Endothelial cell (in vitro differentiated cells): Measurements from ENCODE around the gene TMX3. TPM values are rescaled to one million over a fixed set of nuclear protein-coding genes. Genes with fewer than 3 reads are reported as not detected.

Experiments used
- DNase-seq: peaks from one replicate; pipeline ENCODE4 v3.0.0; 2021; ENCODE audit warnings: low spot score
- H3K27ac Mint-ChIP-seq: one replicate; pipeline ENCODE4 v1.8.0; 2021; ENCODE audit warnings: mixed read lengths, inconsistent platforms; ENCODE audit not compliant: unreplicated experiment
- H3K27me3 Mint-ChIP-seq: one replicate; pipeline ENCODE4 v1.8.0; 2021; ENCODE audit warnings: mild to moderate bottlenecking, moderate library complexity, mixed read lengths, inconsistent platforms; ENCODE audit not compliant: unreplicated experiment
- H3K36me3 Mint-ChIP-seq: one replicate; pipeline ENCODE4 v1.8.0; 2021; ENCODE audit warnings: mild to moderate bottlenecking, low read depth, mixed read lengths, inconsistent platforms; ENCODE audit not compliant: unreplicated experiment
- H3K4me1 Mint-ChIP-seq: one replicate; pipeline ENCODE4 v1.8.0; 2021; ENCODE audit warnings: mild to moderate bottlenecking, mixed read lengths, inconsistent platforms; ENCODE audit not compliant: unreplicated experiment
- H3K4me3 Mint-ChIP-seq: one replicate; pipeline ENCODE4 v1.8.0; 2021; ENCODE audit warnings: mild to moderate bottlenecking, mixed read lengths, inconsistent platforms; ENCODE audit not compliant: unreplicated experiment
- H3K9me3 Mint-ChIP-seq: one replicate; pipeline ENCODE4 v1.8.0; 2021; ENCODE audit warnings: mixed read lengths, inconsistent platforms; ENCODE audit not compliant: unreplicated experiment
- long read RNA-seq: library from polyadenylated mRNA; unstranded; transcript quantifications from one replicate; pipeline ENCODE4 v2.0.0, GENCODE V29; 2020; ENCODE audit not compliant: unreplicated experiment
- total RNA-seq: library from RNA; stranded (reverse); fragmentation: NEBNext Ultra II Directional; extraction: Animal tissue kit (Norgen Biotek cat#: 25700); gene quantifications from one replicate; pipeline ENCODE4 v1.2.1, GENCODE V29; 2021; ENCODE audit not compliant: unreplicated experiment
- TF ChIP-seq, protein P1 (sequence below): fragments of 200-600 bp; sonication (generic); IDR thresholded peaks from one replicate; pipeline ENCODE4 v1.5.0; 2021; ENCODE audit warnings: antibody characterized with exemption; ENCODE audit not compliant: unreplicated experiment

TMX3 gene, protein sequence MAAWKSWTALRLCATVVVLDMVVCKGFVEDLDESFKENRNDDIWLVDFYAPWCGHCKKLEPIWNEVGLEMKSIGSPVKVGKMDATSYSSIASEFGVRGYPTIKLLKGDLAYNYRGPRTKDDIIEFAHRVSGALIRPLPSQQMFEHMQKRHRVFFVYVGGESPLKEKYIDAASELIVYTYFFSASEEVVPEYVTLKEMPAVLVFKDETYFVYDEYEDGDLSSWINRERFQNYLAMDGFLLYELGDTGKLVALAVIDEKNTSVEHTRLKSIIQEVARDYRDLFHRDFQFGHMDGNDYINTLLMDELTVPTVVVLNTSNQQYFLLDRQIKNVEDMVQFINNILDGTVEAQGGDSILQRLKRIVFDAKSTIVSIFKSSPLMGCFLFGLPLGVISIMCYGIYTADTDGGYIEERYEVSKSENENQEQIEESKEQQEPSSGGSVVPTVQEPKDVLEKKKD
- total RNA-seq = 57.0 TPM
- long read RNA-seq, full-length matches to known transcripts = 1 of 4 reads
- long read RNA-seq, partial matches to known transcripts = 1 of 4 reads
- long read RNA-seq, other reads (novel, unspliced or antisense) = 2 of 4 reads

DNA sequence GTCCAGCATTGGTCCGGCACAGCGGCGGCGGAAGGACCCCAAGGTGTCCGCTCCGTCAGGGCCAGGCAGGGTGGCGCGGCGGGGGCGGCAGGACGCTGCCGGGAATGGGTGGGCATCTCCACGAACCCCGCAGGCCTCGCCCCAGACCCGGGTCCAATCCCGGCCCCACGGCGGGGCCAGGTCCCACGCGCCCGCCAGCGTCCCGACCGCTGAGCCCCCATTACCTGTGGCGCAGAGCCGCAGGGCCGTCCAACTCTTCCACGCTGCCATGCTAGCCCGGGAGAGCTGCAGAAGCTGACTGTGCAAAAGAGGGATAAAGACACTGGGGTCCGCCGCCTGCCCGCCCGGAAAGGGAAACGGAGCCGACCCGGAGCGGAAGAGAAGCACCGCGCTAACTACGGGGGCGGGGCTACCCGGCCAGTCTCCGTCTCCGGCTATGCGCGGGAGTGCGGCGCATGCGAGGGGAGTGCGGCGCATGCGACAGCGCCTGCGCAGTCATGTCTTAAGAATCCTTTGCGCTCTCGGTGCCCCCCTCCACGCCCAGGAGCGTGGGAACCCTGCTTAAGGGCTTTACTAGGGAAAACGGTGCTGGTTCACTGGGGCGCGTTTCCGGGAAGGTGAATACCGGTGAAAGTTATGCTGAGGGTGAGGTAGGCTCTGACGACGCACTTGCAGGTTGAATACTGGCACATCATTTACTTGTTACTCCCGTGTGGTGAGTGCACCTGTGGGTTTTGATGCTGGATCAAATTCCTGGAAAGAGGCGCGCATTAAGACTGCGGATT lies at the start of gene TMX3:
Gene TMX3, minus strand, starts transcription at position 397 of the 785 bp plus-strand sequence. Its CDS starts 127 bp downstream, at position 270.
- Mint-ChIP-seq H3K27ac (peak within 1 kb of the TSS; percentile 93), H3K9me3 (no peaks in the 10 kb centered on the region), H3K36me3 (peaks cover 13% of the 10 kb centered on the region), H3K4me1 (peaks cover 7% of the 10 kb centered on the region), H3K27me3 (peaks cover 6% of the 10 kb centered on the region), H3K4me3 (peak within 1 kb of the TSS; percentile 99)
- DNase-seq = peak; percentile 93
- TF ChIP-seq, protein P1, sequence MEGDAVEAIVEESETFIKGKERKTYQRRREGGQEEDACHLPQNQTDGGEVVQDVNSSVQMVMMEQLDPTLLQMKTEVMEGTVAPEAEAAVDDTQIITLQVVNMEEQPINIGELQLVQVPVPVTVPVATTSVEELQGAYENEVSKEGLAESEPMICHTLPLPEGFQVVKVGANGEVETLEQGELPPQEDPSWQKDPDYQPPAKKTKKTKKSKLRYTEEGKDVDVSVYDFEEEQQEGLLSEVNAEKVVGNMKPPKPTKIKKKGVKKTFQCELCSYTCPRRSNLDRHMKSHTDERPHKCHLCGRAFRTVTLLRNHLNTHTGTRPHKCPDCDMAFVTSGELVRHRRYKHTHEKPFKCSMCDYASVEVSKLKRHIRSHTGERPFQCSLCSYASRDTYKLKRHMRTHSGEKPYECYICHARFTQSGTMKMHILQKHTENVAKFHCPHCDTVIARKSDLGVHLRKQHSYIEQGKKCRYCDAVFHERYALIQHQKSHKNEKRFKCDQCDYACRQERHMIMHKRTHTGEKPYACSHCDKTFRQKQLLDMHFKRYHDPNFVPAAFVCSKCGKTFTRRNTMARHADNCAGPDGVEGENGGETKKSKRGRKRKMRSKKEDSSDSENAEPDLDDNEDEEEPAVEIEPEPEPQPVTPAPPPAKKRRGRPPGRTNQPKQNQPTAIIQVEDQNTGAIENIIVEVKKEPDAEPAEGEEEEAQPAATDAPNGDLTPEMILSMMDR = no peak

DNA sequence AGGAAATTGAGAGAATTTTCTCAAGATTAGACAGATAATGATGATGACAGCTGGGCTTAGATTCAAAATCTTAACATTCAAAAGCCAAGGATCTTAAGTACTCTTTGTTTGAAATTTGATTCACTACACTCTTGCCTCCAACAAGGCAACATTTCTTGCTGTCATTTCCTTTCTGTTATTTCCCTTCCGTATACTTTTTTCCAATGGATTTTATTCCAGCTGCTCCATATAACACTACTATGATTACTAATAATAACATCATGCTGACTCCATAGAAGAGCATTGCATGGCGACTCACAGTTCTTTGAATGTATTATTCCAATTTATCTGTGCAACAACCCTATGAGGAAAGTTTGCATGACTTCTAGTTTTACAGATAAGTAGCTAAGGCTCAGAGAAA lies 49.1 kb upstream of the TMX3 start:
- Mint-ChIP-seq H3K4me1 (no peaks in the 10 kb centered on the region), H3K27me3 (no peaks in the 10 kb centered on the region), H3K4me3 (no peak overlapping the region), H3K9me3 (peaks cover 4% of the 10 kb centered on the region), H3K27ac (no peak overlapping the region), H3K36me3 (no peaks in the 10 kb centered on the region)
- TF ChIP-seq, protein P1 = no peak
- DNase-seq = no peak

DNA sequence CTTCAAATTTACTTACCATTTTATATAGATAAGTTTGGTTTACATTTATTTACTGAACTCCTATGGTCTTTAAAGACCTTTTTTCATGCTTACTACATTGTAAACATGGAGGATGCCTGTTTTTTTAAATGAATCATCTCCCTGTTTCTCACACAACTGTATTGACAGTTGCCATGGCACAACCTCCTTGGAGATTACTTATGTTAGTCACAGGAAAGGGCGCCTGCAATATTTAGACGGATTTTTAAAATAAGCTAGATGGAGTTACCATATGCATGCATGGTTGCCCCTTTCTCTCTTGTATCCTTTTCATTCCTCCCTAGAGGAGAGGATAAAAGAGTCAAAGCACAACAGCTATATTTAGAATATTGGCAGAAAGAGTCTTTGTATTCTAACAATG lies 48.2 kb upstream of the TMX3 start:
- H3K27me3 Mint-ChIP-seq = no peaks in the 10 kb centered on the region
- no peaks in the 10 kb centered on the region for H3K4me1 Mint-ChIP-seq
- H3K27ac Mint-ChIP-seq = no peak overlapping the region
- TF ChIP-seq, protein P1 = no peak
- no peaks in the 10 kb centered on the region for H3K36me3 Mint-ChIP-seq
- H3K4me3 Mint-ChIP-seq = no peak overlapping the region
- no peak for DNase-seq
- H3K9me3 Mint-ChIP-seq = peaks cover 4% of the 10 kb centered on the region

DNA sequence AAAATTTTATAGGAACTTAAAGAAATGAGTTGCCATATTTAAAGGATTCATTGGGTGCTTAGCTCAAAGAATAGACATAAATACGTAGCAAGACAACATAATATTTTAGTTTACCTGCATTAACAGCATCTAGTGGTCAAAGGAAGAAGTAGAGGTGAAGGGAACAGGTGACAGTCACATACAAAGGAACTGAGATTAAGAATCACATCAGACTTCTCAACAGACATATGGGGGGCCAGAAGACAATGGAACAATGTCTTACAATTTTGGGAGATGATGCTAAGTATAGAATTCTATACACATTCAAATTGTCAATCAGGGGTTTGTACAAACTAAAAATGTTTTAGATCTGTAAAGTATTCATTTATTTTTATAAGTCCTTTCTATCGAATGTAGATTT lies 44.4 kb upstream of the TMX3 start:
- H3K4me1 Mint-ChIP-seq = no peaks in the 10 kb centered on the region
- H3K4me3 Mint-ChIP-seq = no peak overlapping the region
- H3K36me3 Mint-ChIP-seq = no peaks in the 10 kb centered on the region
- DNase-seq = no peak
- H3K27me3 Mint-ChIP-seq = peaks cover 1% of the 10 kb centered on the region
- no peak overlapping the region for H3K27ac Mint-ChIP-seq
- peaks cover 4% of the 10 kb centered on the region for H3K9me3 Mint-ChIP-seq
- TF ChIP-seq, protein P1 = no peak
